Transverse colon (tissue), 4 donors: ENCODE measurements around the gene LRWD1.
"Not testable (repeated sequence)": the region's sequence is repeated elsewhere in the genome, so short reads cannot be mapped to it uniquely, and the experiment has no call there.

Source experiments
- EP300 ChIP-seq: sonication (generic); formaldehyde crosslinking; IDR thresholded peaks from one replicate; pipeline ENCODE4 v1.6.1; 2017; ENCODE audit warnings: antibody characterized with exemption, low read depth
- POLR2A ChIP-seq: fragments of 450-650 bp; IDR thresholded peaks from one replicate; pipeline ENCODE4 v1.6.1; 2016; ENCODE audit warnings: antibody characterized with exemption, mild to moderate bottlenecking, moderate library complexity
- POLR2AphosphoS5 ChIP-seq, 3 donors: sonication (generic); formaldehyde crosslinking; IDR thresholded peaks; one replicate each; pipeline ENCODE4 v1.6.1; 2016; ENCODE audit warnings: antibody characterized with exemption in 3 of 3
- TF ChIP-seq, protein P1 (sequence below), 5 experiments: fragments of 200-600 bp in 3 of 5; fragments of 450-650 bp in 2 of 5; sonication (generic) in 3 of 5; IDR thresholded peaks; 1 replicate in 2 of 5; 2 replicates in 3 of 5; pipeline ENCODE4 v1.5.1; 2016 to 2017; ENCODE audit warnings: antibody characterized with exemption in 5 of 5, inconsistent platforms in 3 of 5, mild to moderate bottlenecking in 2 of 5, moderate library complexity in 1 of 5

DNA sequence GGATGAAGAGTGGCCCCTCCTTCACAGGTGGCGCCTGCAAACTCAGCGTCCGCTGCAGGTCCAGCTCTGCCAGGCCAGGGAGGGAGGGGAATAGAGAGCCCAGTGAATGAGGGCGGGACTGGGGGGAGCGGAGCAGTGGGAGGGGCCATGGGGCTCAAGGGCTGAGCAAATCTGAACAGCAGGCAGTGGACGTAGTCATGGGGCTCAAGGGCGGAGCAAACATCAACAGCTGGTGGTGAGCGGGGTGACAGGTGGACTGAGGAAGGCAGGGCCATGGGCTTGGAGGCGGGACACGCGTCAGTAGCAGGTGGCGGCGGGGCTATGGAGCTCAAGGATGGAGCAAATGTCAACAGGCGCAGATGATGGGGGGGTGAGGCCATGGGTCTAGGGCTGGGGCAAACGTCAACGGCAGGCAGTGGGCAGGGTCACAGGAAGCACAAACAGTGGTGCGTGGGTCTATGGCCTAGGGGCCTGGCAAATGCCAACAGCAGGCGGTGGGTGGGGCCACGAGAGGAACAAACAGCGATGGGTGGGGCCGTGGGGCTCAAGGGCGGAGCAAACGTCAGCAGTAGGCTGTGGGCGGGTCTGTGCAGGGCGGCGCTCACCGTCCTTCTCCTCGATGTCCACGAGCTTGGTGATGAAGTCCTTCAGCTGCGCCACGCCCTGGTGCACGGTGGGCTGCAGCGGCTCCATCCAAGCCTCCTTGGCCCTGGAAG is 28.6 kb downstream of the LRWD1 start:
- TF ChIP-seq, protein P1, sequence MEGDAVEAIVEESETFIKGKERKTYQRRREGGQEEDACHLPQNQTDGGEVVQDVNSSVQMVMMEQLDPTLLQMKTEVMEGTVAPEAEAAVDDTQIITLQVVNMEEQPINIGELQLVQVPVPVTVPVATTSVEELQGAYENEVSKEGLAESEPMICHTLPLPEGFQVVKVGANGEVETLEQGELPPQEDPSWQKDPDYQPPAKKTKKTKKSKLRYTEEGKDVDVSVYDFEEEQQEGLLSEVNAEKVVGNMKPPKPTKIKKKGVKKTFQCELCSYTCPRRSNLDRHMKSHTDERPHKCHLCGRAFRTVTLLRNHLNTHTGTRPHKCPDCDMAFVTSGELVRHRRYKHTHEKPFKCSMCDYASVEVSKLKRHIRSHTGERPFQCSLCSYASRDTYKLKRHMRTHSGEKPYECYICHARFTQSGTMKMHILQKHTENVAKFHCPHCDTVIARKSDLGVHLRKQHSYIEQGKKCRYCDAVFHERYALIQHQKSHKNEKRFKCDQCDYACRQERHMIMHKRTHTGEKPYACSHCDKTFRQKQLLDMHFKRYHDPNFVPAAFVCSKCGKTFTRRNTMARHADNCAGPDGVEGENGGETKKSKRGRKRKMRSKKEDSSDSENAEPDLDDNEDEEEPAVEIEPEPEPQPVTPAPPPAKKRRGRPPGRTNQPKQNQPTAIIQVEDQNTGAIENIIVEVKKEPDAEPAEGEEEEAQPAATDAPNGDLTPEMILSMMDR (IDR thresholded peaks at IDR 0.05): not testable (repeated sequence)
- not testable (repeated sequence) for TF ChIP-seq POLR2A; EP300; POLR2AphosphoS5 (IDR thresholded peaks at IDR 0.05)
